ENCODE data around the gene SCUBE3. TPM values are rescaled to one million over a fixed set of nuclear protein-coding genes. Genes with fewer than 3 reads are reported as not detected.

SCUBE3 gene
- total and polyA plus RNA-seq, 2 of the 13 experiments (the other 11 are each of a cell fraction or from before 2014, with no cell fraction given): not detected

DNA sequence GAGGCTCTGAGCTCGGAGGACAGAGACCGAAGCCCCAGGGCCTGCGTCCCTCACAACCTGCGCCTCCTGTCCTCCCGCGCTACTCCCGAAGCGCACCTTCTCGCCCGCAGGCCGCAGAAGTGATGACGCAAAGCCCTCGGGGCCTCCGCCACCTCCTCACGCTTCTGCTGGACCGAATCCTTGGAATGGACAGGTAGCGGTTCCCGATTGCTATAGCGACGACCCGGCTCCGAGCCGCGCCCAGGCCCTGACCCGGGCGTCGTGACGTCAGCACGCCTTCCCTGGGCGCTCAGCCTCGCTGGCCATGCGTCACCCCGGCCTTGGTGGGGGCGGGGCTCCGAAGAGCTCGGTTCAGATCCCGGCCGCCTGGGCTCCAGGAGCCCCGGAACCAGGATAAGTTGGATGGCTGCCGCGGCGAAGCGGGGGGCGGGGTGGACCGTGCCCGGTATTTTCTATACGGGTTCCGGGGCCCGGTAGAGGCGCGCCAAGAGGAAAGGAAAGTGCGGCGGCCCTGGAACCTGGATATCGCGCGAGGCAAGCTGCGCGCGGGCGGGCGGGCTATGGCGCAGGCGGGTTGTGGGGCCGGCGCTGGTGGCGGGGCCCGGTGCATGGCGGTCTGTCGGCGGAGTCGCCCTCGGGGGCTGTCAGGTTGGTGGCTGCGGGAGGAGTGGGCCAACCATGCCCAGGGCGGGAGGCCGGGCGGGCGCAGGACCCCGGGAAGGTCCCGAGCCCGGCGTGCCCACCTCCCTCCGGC, 45.6 kb downstream of the SCUBE3 start, which contains the start of gene ZNF76 (continued):
- TF ChIP-seq, protein P1, sequence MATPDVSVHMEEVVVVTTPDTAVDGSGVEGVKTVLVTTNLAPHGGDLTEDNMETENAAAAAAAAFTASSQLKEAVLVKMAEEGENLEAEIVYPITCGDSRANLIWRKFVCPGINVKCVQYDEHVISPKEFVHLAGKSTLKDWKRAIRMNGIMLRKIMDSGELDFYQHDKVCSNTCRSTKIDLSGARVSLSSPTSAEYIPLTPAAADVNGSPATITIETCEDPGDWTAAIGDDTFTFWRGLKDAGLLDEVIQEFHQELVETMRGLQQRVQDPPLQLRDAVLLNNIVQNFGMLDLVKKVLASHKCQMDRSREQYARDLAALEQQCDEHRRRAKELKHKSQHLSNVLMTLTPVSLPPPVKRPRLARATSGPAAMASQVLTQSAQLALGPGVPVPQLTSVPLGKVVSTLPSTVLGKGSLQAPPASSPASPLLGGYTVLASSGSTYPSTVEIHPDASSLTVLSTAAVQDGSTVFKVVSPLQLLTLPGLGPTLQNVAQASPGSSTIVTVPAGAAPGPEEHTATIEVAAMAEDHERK (CRISPR knock-in tag; IDR thresholded peaks at IDR 0.05; ENCODE audit: low read depth): peak; percentile 96
- TF ChIP-seq, protein P2, sequence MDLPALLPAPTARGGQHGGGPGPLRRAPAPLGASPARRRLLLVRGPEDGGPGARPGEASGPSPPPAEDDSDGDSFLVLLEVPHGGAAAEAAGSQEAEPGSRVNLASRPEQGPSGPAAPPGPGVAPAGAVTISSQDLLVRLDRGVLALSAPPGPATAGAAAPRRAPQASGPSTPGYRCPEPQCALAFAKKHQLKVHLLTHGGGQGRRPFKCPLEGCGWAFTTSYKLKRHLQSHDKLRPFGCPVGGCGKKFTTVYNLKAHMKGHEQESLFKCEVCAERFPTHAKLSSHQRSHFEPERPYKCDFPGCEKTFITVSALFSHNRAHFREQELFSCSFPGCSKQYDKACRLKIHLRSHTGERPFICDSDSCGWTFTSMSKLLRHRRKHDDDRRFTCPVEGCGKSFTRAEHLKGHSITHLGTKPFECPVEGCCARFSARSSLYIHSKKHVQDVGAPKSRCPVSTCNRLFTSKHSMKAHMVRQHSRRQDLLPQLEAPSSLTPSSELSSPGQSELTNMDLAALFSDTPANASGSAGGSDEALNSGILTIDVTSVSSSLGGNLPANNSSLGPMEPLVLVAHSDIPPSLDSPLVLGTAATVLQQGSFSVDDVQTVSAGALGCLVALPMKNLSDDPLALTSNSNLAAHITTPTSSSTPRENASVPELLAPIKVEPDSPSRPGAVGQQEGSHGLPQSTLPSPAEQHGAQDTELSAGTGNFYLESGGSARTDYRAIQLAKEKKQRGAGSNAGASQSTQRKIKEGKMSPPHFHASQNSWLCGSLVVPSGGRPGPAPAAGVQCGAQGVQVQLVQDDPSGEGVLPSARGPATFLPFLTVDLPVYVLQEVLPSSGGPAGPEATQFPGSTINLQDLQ (CRISPR knock-in tag; IDR thresholded peaks at IDR 0.05): peak; percentile 88
- TF ChIP-seq MED8 (CRISPR knock-in tag; IDR thresholded peaks at IDR 0.05; ENCODE audit: insufficient replicate concordance): peak; percentile 53
- TF ChIP-seq, protein P3, sequence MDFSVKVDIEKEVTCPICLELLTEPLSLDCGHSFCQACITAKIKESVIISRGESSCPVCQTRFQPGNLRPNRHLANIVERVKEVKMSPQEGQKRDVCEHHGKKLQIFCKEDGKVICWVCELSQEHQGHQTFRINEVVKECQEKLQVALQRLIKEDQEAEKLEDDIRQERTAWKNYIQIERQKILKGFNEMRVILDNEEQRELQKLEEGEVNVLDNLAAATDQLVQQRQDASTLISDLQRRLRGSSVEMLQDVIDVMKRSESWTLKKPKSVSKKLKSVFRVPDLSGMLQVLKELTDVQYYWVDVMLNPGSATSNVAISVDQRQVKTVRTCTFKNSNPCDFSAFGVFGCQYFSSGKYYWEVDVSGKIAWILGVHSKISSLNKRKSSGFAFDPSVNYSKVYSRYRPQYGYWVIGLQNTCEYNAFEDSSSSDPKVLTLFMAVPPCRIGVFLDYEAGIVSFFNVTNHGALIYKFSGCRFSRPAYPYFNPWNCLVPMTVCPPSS (IDR thresholded peaks at IDR 0.05): no peak
- peak; percentile 86; the same call in 1 of the 2 replicates for TF ChIP-seq ZNF354B (CRISPR knock-in tag; IDR thresholded peaks at IDR 0.05)
- TF ChIP-seq, protein P4, sequence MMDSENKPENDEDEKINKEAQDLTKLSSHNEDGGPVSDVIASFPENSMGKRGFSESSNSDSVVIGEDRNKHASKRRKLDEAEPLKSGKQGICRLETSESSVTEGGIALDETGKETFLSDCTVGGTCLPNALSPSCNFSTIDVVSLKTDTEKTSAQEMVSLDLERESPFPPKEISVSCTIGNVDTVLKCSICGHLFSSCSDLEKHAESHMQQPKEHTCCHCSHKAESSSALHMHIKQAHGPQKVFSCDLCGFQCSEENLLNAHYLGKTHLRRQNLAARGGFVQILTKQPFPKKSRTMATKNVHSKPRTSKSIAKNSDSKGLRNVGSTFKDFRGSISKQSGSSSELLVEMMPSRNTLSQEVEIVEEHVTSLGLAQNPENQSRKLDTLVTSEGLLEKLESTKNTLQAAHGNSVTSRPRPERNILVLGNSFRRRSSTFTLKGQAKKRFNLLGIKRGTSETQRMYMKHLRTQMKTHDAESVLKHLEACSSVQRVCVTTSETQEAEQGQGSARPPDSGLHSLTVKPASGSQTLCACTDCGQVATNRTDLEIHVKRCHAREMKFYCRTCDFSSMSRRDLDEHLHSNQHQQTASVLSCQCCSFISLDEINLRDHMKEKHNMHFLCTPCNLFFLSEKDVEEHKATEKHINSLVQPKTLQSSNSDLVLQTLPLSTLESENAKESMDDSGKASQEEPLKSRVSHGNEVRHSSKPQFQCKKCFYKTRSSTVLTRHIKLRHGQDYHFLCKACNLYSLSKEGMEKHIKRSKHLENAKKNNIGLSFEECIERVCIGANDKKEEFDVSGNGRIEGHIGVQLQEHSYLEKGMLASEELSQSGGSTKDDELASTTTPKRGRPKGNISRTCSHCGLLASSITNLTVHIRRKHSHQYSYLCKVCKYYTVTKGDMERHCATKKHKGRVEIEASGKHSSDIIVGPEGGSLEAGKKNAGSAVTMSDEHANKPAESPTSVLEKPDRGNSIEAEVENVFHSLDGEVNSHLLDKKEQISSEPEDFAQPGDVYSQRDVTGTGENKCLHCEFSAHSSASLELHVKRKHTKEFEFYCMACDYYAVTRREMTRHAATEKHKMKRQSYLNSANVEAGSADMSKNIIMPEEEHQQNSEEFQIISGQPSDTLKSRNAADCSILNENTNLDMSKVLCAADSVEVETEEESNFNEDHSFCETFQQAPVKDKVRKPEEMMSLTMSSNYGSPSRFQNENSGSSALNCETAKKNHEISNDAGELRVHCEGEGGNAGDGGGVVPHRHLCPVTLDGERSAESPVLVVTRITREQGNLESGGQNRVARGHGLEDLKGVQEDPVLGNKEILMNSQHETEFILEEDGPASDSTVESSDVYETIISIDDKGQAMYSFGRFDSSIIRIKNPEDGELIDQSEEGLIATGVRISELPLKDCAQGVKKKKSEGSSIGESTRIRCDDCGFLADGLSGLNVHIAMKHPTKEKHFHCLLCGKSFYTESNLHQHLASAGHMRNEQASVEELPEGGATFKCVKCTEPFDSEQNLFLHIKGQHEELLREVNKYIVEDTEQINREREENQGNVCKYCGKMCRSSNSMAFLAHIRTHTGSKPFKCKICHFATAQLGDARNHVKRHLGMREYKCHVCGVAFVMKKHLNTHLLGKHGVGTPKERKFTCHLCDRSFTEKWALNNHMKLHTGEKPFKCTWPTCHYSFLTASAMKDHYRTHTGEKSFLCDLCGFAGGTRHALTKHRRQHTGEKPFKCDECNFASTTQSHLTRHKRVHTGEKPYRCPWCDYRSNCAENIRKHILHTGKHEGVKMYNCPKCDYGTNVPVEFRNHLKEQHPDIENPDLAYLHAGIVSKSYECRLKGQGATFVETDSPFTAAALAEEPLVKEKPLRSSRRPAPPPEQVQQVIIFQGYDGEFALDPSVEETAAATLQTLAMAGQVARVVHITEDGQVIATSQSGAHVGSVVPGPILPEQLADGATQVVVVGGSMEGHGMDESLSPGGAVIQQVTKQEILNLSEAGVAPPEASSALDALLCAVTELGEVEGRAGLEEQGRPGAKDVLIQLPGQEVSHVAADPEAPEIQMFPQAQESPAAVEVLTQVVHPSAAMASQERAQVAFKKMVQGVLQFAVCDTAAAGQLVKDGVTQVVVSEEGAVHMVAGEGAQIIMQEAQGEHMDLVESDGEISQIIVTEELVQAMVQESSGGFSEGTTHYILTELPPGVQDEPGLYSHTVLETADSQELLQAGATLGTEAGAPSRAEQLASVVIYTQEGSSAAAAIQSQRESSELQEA (CRISPR knock-in tag; IDR thresholded peaks at IDR 0.05; ENCODE audit: not compliant biosample characterization): peak; percentile 90
- no peak; the same call in 1 of the 2 replicates for TF ChIP-seq POLR2AphosphoS5 (IDR thresholded peaks at IDR 0.05; ENCODE audit: low read depth, low read length)
- peak; percentile 64; the same call in 1 of the 2 replicates for TF ChIP-seq ZNF749 (CRISPR knock-in tag; IDR thresholded peaks at IDR 0.05; ENCODE audit: borderline replicate concordance)
- TF ChIP-seq, protein P5, sequence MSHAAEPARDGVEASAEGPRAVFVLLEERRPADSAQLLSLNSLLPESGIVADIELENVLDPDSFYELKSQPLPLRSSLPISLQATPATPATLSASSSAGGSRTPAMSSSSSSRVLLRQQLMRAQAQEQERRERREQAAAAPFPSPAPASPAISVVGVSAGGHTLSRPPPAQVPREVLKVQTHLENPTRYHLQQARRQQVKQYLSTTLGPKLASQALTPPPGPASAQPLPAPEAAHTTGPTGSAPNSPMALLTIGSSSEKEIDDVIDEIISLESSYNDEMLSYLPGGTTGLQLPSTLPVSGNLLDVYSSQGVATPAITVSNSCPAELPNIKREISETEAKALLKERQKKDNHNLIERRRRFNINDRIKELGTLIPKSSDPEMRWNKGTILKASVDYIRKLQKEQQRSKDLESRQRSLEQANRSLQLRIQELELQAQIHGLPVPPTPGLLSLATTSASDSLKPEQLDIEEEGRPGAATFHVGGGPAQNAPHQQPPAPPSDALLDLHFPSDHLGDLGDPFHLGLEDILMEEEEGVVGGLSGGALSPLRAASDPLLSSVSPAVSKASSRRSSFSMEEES (CRISPR knock-in tag; IDR thresholded peaks at IDR 0.05): peak; percentile 69
- TF ChIP-seq, protein P6, sequence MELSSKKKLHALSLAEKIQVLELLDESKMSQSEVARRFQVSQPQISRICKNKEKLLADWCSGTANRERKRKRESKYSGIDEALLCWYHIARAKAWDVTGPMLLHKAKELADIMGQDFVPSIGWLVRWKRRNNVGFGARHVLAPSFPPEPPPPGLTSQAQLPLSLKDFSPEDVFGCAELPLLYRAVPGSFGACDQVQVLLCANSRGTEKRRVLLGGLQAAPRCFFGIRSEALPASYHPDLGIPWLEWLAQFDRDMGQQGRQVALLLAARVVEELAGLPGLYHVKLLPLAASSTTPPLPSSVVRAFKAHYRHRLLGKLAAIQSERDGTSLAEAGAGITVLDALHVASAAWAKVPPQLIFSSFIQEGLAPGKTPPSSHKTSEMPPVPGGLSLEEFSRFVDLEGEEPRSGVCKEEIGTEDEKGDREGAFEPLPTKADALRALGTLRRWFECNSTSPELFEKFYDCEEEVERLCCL (CRISPR knock-in tag; IDR thresholded peaks at IDR 0.05; ENCODE audit: borderline replicate concordance): peak; percentile 54; the same call in 1 of the 2 replicates
